Right cardiac atrium (tissue), 5 donors: Measurements from ENCODE around the gene SLC35F3. TPM values are rescaled to one million over a fixed set of nuclear protein-coding genes. Genes with fewer than 3 reads are reported as not detected.
"Not testable (repeated sequence)": the region's sequence is repeated elsewhere in the genome, so short reads cannot be mapped to it uniquely, and the experiment has no call there.

Experiments
- ATAC-seq, 2 donors: fragments of 200-7000 bp; cut with Tn5 transposase; one replicate each; pipeline versions ENCODE4 v1.8.0 to v1.9.1; 2020; ENCODE audit warnings: moderate library complexity in 2 of 2, mild to moderate bottlenecking in 1 of 2
- DNase-seq, 3 donors: peaks; one replicate each; pipeline ENCODE4 v3.0.0-alpha.2; 2020
- H3K27ac ChIP-seq: one replicate; pipeline ENCODE4 v1.5.1; 2013; ENCODE audit warnings: mild to moderate bottlenecking, low read length, control low read depth, moderate library complexity
- H3K27me3 ChIP-seq: one replicate; pipeline ENCODE4 v1.6.1; 2013; ENCODE audit not compliant: control insufficient read depth, insufficient read depth
- H3K4me1 ChIP-seq: one replicate; pipeline ENCODE4 v1.6.1; 2013; ENCODE audit warnings: low read length; ENCODE audit not compliant: control insufficient read depth, insufficient read depth
- H3K4me3 ChIP-seq: one replicate; pipeline ENCODE4 v1.5.1; 2013; ENCODE audit warnings: low read length, control low read depth
- H3K9me3 ChIP-seq: one replicate; pipeline ENCODE4 v1.6.1; 2013; ENCODE audit warnings: low read length; ENCODE audit not compliant: control insufficient read depth
- WGBS: extraction: QIAGEN DNeasy Blood & Tissue Kit; methylation state at CpG from one replicate; pipeline ENCODE4 v1.1.7; 2013; 5-methylcytosine and 5-hydroxymethylcytosine counted together
- intact Hi-C, 4 donors: fragments of 100-400 bp; cut with DNase I; formaldehyde crosslinking; loops; one replicate each; pipeline versions ENCODE4 v1.11.0 to v1.14.0; 2022 to 2023
- polyA plus RNA-seq: library from polyadenylated mRNA; stranded (reverse); fragments of 200-250 nt; gene quantifications from one replicate; pipeline ENCODE4 v1.2.3, GENCODE V29; 2013
- total RNA-seq, 4 donors: library from RNA; stranded (reverse); fragmentation: NEBNext Ultra II Directional; extraction: Animal tissue kit (Norgen Biotek cat#: 25700); gene quantifications; one replicate each; pipeline ENCODE4 v1.2.1, GENCODE V29; 2021
- donor health status: healthy with polysubstance abuse.
- donor health status: DM: no; HTN: yes; CAD: no.
- donor health status: DM: no; HTN: no; CAD: no.
- donor health status: DM: no; HTN: yes; CAD: no; lungs with severe emphysema.
- donor health status: DM: yes; HTN: yes; CAD: no.

The SLC35F3 gene
- total and polyA plus RNA-seq, 5 donors = 0.09 TPM; not detected in 4

DNA sequence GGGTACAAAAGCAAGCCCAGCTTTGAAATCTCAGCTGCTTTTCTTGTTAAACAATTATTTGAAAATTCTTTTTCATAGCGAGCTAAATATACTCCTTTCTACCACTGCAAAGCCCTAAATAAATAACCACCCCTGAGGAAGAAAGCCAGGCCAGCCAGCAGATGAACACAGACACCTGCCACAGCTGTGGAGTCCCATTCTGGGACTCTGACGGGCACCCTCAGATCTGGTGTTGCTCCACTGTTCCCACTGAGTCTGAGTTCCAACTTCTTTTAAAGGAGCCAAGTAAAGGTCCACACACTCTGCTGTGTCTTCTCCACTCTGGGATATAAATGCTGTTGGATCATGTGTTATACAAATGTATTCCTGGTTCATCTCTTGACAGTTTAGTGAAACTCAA is 391.1 kb downstream of the SLC35F3 start:
- ATAC-seq (no peak), DNase-seq (no peak)
- H3K4me1 ChIP-seq = no peaks in the 10 kb centered on the region
- H3K9me3 ChIP-seq = no peaks in the 10 kb centered on the region
- intact Hi-C loops = no loop called here
- no peak overlapping the region for H3K27ac ChIP-seq
- no peaks in the 10 kb centered on the region for H3K27me3 ChIP-seq
- H3K4me3 ChIP-seq = no peak overlapping the region
- 85% methylated on average over 2 of the region's 2 CpGs for WGBS

DNA sequence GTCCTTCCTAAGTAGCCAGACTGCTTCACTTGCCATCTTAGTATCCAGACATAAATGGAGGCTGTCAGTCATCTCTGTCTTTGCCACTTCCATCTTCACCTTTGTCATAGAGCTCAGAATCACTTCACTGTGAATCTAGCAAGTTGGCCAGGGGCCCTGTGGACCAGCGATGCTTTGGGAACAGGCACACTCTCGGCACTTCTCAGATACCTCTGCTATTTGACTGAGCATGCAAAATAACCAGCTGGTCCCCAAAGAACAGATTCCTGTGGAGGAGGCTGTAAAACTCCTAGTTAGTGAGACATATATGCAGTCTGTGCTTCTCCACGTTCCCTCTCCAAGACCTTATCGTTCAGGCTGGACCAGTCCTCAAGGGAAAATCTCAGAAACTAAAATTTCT is 392.0 kb downstream of the SLC35F3 start:
- WGBS = 59% methylated on average over 4 of the region's 4 CpGs
- H3K4me3 ChIP-seq = no peak overlapping the region
- no peaks in the 10 kb centered on the region for H3K9me3 ChIP-seq
- H3K4me1 ChIP-seq = no peaks in the 10 kb centered on the region
- H3K27me3 ChIP-seq = no peaks in the 10 kb centered on the region
- H3K27ac ChIP-seq = no peak overlapping the region
- intact Hi-C loops = no loop called here
- no peak for DNase-seq
- no peak for ATAC-seq

GRCh38 chr1:234297668-234298067 is 393.2 kb downstream of the SLC35F3 start:
- no peak overlapping the region for H3K27ac ChIP-seq
- H3K4me1 ChIP-seq = no peaks in the 10 kb centered on the region
- H3K4me3 ChIP-seq = no peak overlapping the region
- intact Hi-C loops = no loop called here
- H3K27me3 ChIP-seq = no peaks in the 10 kb centered on the region
- 87% methylated on average over 1 of the region's 1 CpG for WGBS
- ATAC-seq (no peak), DNase-seq (no peak)
- H3K9me3 ChIP-seq = no peaks in the 10 kb centered on the region

DNA sequence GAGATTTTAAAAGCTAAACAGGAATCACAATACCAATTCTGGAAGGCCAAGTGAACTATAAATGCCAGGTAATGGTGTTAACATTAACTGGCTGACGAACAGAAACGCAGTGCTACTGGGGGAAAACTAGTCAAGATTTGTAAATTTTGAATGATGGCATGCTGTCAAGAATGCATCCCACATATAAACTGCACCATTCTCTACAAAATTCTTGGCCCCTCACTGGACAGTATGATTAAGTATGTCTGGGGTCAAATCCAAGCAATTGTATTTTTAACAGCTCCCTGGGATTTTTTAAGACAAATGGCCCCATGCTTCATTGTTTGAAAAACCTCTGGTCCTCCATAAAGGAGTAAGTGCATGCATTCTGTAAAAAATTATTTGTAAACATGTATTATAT is 395.6 kb downstream of the SLC35F3 start:
- no peaks in the 10 kb centered on the region for H3K9me3 ChIP-seq
- intact Hi-C loops = no loop called here
- H3K27ac ChIP-seq = no peak overlapping the region
- WGBS = 75% methylated on average over 2 of the region's 2 CpGs
- DNase-seq (no peak), ATAC-seq (no peak)
- H3K4me1 ChIP-seq = no peaks in the 10 kb centered on the region
- H3K27me3 ChIP-seq = no peaks in the 10 kb centered on the region
- no peak overlapping the region for H3K4me3 ChIP-seq

DNA sequence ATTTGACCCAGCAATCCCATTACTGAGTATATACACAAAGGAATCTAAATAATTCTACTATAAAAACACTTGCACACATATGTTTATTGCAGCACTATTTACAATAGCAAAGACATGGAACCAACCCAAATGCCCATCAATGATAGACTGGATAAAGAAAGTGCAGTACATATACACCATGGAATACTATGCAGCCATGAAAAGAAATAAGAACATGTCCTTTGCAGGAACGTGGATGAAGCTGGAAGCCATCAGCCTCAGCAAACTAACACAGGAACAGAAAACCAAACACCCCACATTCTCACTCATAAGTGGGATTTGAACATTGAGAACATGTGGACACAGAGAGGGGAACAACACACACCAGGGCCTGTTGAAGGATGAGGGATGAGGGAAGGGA is 397.2 kb downstream of the SLC35F3 start:
- intact Hi-C loops, H3K27me3 ChIP-seq, H3K27ac ChIP-seq, H3K4me3 ChIP-seq, H3K4me1 ChIP-seq, H3K9me3 ChIP-seq, DNase-seq, ATAC-seq: not testable (repeated sequence)
- WGBS = 70% methylated on average over 1 of the region's 1 CpG

DNA sequence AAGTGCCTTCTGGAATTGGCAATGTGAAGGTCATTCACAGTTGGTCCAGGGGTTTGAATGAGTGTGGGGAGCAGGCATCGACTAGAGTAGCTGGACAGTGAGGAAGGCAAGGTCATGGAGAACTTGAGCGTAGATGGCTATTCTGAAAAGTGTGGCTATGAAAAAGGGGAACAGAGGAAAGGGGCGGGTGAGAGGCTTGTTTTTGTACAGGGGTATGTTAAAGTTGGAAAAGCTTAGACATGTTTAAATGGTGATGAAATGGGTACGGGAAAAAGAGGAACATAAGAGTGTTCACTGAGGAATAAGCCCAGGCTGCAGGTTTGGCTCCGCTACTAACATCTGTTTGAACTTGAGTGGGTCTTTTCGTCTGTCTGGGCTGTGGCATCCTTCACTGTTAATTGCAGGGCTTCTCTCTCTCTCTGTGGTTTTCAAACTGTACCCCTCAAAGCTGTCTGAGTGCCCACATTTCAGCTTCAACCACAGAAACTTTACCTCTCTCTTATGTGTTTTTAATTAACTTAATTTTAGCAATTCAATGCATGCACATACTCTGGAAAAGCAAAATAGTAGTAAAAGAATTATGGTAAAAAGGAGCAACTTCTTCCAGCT is 398.0 kb downstream of the SLC35F3 start:
- H3K4me1 ChIP-seq = no peaks in the 10 kb centered on the region
- no peaks in the 10 kb centered on the region for H3K27me3 ChIP-seq
- no peak overlapping the region for H3K27ac ChIP-seq
- intact Hi-C loops = no loop called here
- WGBS = 67% methylated on average over 6 of the region's 6 CpGs
- no peak overlapping the region for H3K4me3 ChIP-seq
- ATAC-seq (no peak), DNase-seq (no peak)
- H3K9me3 ChIP-seq = no peaks in the 10 kb centered on the region

DNA sequence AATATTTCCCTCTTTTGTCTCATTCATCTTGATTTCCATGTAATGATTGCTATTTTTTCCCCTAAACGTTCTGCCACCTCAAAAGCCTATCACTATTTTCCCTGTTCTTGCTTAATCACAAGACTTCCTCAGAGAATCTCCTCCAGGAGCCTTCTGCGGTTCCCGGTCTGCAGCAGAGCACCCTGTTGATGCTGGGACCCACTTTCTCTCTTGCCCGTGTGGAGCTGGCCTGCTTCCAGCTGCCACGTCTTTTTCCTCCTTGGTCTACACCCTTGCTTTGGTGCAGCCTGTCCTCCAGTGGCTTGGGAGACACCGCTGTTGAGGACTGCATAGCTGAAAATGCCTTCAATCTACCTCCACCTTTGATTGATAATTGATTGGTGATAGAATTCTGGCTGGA is 398.8 kb downstream of the SLC35F3 start:
- DNase-seq (peak in 1 of 3 donors; percentile 48), ATAC-seq (no peak)
- intact Hi-C loops = no loop called here
- H3K27ac ChIP-seq = no peak overlapping the region
- no peaks in the 10 kb centered on the region for H3K27me3 ChIP-seq
- no peaks in the 10 kb centered on the region for H3K4me1 ChIP-seq
- no peaks in the 10 kb centered on the region for H3K9me3 ChIP-seq
- 39% methylated on average over 6 of the region's 6 CpGs for WGBS
- no peak overlapping the region for H3K4me3 ChIP-seq

GRCh38 chr1:234307726-234308125 is 403.2 kb downstream of the SLC35F3 start:
- no peaks in the 10 kb centered on the region for H3K4me1 ChIP-seq
- DNase-seq (no peak), ATAC-seq (no peak)
- intact Hi-C loops = loop anchor here in 1 of 4 donors (5.0 kb wide), 1 partner anchor 190 kb away; no protein-coding TSS in a partner anchor
- H3K4me3 ChIP-seq = no peak overlapping the region
- no peaks in the 10 kb centered on the region for H3K27me3 ChIP-seq
- H3K9me3 ChIP-seq = no peaks in the 10 kb centered on the region
- 82% methylated on average over 6 of the region's 6 CpGs for WGBS
- no peak overlapping the region for H3K27ac ChIP-seq

DNA sequence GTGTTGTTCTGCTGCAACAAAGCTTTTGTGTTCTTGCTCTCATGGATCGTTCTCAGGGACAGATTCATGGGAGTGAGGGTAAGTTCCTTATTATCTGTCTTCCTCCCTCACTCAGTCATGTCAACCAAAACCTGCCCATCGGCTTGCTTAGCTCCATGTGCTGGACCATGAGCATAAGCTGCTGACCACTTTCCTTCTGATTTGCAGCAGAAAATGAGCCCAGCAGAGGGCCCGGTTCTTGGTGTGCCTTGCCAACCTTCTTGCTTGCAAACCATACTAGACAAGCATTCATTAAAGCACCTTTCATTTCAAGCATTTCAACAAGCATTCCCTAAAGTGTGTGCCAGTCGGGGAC is 404.7 kb downstream of the SLC35F3 start:
- Histone ChIP-seq H3K4me1 (no peaks in the 10 kb centered on the region), H3K27me3 (no peaks in the 10 kb centered on the region), H3K27ac (no peak overlapping the region), H3K4me3 (no peak overlapping the region), H3K9me3 (no peaks in the 10 kb centered on the region)
- WGBS = 71% methylated on average over 4 of the region's 4 CpGs
- ATAC-seq (no peak), DNase-seq (no peak)
- intact Hi-C loops = loop anchor here in 1 of 4 donors (5.0 kb wide), 1 partner anchor 192 kb away; no protein-coding TSS in a partner anchor

DNA sequence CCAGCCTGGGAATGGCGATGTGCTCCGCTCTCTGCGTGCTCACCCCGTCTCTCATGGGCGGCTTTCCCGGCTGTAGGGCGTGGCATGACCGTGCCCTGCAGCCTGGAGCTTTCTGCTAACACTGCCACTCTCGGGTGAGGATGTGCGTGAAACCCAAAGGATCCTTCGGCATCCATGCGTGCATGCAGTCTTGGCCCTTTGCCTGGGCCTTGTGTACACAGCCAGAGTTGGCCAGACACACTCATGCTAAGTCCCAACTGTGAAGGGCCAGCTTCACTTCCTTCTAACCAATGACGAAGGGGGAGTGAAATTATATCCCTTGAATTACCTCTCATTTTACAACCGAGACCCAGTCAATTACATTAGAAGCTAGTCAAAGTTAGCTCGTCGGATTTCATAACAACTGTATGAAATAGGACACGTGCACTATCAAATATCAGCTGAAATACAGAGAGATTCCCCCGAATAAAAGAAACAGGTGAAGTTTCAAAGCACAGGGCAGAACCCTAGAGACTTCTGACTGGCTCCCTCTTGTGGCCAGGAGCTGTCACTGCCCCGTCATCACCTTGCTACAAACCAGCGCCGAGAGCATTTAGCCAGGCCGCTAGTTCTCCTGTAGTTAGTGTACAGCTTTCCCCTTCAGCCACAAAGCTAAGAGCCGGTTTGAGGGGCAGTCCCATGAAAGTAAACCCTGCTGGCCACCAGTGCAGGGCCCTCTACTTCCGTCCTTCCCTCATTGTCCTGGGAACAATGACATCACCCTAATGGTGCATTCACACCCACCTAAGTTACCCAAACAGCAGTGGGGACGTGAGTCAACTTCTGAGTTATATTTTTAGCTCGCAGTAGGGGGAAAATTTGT is 405.4 kb downstream of the SLC35F3 start:
- Histone ChIP-seq H3K4me1 (no peaks in the 10 kb centered on the region), H3K9me3 (no peaks in the 10 kb centered on the region), H3K27ac (no peak overlapping the region), H3K27me3 (no peaks in the 10 kb centered on the region), H3K4me3 (no peak overlapping the region)
- intact Hi-C loops = loop anchor here in 2 of 4 donors (5.0 to 10.0 kb wide), 2 partner anchors 155 to 193 kb away; no protein-coding TSS in a partner anchor
- DNase-seq = peak; percentile 31 to 83 (median 63)
- peak; percentile 69 to 78 for ATAC-seq
- WGBS = 37% methylated on average over 26 of the region's 26 CpGs

- Histone ChIP-seq H3K4me1 (no peaks in the 10 kb centered on the region), H3K27me3 (no peaks in the 10 kb centered on the region), H3K9me3 (no peaks in the 10 kb centered on the region), H3K27ac (no peak overlapping the region), H3K4me3 (no peak overlapping the region)
- WGBS = 36% methylated on average over 1 of the region's 1 CpG
- intact Hi-C loops = loop anchor here in 2 of 4 donors (10.0 kb wide), 1 partner anchor 156 kb away; no protein-coding TSS in a partner anchor
- ATAC-seq (no peak), DNase-seq (no peak)
Observed at GRCh38 chr1:234310460-234310817, 406.0 kb downstream of the SLC35F3 start.
